GM19467 (cell line): ENCODE measurements around the gene STARD7.
A peak's percentile ranks its signal among the peaks of the same experiment; 100 is the strongest.
"Not testable (repeated sequence)": the region's sequence is repeated elsewhere in the genome, so short reads cannot be mapped to it uniquely, and the experiment has no call there.

Experiments
- ATAC-seq: cut with Tn5 transposase; IDR thresholded peaks from one replicate; pipeline ENCODE4 v1.9.1; 2021; ENCODE audit warnings: mild to moderate bottlenecking, moderate library complexity; ENCODE audit not compliant: unreplicated experiment

The STARD7 gene

DNA sequence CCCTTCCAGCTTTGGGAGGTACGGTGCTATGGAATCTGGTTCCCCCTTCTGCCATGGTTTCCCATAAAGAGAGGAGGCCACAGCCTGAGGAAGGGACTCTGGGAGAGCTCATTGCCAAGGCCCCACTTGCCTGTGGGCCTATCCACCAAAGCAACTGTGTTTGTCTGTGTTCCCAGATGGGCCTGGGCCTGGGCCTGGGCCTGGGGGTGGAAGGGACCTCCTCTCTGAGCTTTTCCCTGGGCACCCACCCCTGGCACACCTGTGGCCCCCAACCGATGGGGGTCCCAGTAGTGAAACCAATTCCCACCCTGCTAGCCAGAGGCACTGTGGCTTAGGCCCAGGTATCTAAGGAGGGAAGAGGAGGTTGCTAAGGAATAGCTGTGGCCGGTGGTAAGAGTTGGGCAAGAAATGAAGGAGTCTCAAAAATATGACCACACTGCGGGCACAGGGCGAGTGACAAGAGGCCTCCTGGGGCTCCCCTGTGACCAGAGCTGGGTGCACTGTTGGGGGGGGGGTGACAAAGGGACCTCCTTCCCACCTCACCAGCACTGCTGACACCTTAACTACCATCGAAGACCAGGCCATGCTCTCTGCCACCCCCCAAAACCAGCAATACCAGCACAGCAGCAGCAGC is 58.5 kb downstream of the STARD7 start:
- no peak for ATAC-seq

DNA sequence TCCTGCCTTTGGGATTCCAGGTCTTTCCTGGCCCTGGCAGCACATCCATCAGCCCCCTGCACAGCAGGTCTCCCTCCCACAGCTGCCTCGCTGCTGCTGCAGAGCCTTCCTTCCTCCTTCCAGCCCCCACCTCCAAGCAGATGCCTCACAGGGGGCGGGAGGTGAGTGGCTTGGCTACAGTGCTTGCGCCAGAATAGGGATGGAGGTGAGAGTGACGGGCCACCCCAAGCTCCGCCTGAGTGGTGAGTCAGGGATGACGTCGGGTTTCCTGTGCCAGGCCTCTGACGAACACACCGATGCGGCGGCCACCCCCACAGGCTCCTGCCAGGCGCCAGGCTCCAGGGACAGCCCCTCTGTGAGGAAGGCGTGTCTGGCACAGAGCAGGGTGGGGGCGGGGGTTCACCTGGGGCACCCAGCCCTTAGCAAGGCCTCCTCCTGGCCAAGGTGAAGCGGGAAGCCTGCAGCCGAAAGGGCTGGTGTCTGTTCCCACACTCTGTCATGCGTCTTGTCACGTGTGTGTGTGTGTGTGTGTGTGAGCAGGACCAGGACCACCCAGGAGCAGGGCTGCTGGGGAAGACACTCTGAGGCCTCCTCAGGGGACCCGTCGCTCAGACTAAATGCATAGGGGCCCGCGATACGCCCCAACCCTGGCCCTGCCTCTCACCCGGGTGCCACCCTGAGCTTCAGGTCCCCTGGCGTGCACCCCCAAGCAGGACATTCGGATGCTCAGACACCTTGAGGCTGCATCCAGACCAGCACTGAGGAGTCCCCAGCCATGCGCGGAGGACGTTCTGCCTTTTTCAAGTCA is 60.0 kb downstream of the STARD7 start:
- ATAC-seq = peak; percentile 36

DNA sequence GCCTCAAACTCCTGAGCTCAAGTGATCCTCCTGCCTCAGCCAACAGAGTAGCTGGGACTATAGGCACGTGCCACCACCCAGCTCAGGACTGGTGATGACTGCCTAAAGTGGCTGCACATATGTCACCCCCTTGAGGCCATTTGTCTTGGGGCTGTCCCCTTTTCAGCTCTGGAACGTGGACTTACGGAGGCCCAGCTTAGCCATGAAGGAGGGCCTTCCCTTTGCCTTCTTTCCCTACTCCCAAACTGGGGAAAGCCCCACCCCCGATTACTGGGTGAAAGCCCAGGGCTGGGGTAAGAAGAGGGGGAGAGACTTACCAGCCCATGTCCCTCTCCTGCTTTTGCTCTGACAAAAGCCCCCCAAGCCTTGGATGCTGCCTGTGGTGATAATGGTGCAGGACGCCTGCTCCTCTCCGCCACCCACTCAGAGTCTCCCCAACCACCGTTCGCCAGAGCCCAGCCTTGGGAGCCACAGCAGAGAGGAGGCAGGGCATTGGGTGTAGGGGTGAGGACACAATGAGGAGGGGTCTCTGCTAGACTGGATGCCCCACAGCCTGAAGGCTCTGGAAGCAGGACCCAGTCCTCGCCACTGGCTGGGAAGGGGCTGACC is 60.9 kb downstream of the STARD7 start:
- ATAC-seq = no peak

DNA sequence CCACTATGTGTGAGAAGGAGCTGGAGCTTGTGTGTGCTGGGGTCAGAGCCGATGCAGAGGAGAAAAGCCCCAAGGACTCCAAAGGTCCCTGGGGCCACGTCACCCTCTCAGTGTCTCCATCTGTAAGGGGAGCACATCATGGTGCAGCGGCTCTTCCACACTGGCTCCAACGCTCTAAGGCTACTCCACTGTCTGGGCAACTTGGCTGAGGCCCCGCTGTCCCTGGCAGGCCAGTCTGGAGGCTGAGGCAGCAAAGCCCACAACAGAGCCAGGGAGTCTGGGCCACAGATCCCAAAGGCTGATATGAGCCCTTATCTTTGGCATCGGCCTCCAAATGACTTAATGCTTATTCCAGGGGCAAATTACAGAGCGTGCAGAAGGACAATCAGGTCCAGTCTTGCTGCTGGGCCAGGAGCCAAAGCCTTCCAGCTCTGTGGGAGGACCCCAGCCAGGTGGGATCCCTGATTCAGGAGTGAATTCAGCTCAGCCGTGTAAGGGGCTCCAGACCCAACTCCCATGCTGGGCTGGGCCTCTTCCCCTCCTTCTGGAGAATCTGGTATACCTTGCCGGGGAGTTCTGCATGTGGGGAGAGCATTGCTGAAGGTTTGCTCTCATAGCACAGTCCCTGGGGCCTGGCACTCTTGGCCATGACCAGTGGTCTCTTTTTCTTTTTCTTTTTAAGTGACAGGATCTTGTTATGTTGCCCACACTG is 61.6 kb downstream of the STARD7 start:
- ATAC-seq = no peak

DNA sequence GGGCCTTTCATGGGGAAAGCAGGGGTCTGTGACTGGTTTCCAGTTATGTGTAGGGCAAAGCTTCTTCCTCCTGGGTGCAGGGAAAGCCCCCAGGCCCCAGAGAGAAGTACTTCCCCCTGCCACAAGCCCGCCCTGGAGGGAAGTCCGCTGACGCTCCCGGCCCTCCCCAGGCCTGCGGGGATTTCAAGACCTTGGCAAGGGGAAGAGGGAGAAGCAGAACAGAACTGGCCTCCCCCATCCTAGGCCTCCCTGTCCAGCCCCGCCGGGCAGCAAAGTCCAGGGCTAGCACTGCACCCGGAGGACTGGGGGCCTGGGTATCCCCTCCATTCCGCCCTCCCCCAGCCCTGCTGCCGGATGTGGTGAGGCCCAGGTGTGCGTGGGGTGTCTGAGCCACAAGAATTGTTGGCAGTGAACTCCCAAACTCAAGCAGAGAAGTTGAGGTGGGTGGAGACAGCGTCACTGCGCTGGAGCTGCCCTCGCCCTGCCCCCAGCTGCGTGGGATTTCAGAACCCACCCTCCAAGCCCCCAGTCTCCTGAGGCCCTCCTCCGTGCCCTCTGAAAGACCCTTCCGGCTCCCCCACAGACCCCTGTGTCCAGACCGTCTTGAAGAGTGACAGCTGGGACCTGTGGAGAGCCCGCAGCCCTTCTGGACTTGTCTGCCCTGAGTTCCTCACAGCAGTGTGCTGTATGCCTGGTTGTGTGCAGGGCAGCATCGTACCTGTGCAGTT is 62.3 kb downstream of the STARD7 start:
- no peak for ATAC-seq

DNA sequence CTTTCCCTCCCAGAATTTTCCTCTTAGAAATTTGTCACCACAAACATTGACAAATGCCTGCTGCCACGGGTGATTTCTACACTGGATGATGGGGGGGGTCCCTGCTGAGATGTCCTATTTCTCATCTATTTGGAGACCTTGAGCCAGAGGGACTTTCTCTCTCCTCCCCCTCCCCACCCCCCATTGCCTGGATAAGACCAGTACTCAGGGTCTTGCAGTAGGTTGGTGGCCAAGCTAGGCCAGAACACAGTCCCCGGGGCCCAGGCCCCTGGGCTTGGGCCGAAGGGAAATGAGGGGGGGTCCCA is 62.8 kb downstream of the STARD7 start:
- no peak for ATAC-seq

DNA sequence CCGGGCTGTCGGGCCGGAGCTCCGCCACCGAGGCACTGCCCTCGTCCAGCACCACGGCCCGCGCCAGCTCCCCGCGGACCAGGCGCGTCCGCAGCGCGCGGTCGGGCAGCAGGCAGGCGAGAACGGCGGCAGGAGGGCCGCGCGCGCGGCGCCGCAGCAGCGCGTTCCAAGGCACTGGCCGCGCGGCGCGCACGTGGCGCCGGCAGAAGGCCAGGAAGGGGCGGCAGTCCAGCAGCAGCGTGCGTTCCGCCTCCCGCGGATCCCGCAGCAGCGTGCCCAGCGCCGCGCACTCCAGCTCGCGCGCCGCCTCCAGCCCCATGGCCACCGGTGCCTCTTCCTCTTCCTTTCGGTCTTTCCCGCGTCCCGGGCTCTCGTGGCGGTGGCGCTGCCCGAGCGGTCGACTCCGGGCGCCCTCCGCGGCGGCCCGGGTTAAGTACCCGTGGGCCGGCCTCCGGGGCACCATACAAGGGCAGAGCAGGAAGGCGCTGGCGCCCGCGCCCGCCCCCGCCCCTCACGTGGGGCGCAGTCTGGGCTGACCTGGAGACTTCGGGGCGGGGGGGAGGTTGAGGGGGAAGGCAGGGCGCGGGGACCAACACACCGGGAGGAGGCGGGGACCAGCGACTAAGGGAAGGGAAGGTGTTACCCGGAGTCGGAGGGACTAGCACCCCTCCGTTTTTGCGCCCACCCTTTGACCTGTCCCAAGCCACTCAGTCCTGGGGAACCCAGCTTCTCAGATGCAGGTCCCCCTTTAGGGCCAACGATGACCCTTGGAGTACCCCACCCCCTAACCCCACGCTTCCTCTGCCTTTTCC is 63.4 kb downstream of the STARD7 start, which contains the start of gene DUSP2:
DUSP2 (minus strand) TSS at position 405 of the 812 bp plus-strand sequence; CDS start at position 319, 86 bp downstream.
- ATAC-seq = peak; percentile 56

DNA sequence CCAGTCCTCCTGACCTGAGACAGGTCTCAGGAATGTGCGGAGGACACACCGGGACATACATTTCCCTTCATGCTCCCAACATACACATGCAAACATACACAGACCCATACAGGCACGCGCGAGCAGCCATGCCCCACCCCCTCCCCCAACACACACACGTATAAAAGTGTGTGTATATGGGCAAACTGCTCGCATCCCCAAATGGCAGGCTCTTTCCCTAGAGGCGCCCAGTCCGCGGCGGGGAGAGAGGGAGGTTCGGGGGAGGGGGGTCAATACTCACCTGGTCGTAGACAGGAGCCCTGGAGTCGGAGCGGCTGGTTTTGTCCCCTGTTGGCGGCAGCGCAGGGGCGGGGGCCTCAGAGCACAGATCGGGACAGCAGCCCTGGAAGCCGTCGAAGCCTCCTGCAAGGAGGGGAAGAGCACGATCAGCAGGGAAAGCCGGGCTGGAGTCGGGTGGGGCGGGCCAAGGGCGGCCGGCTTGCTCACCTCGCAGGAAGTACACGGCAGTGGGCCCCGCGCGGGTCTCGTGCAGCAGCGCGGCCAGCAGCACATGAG is 64.1 kb downstream of the STARD7 start:
- no peak for ATAC-seq

DNA sequence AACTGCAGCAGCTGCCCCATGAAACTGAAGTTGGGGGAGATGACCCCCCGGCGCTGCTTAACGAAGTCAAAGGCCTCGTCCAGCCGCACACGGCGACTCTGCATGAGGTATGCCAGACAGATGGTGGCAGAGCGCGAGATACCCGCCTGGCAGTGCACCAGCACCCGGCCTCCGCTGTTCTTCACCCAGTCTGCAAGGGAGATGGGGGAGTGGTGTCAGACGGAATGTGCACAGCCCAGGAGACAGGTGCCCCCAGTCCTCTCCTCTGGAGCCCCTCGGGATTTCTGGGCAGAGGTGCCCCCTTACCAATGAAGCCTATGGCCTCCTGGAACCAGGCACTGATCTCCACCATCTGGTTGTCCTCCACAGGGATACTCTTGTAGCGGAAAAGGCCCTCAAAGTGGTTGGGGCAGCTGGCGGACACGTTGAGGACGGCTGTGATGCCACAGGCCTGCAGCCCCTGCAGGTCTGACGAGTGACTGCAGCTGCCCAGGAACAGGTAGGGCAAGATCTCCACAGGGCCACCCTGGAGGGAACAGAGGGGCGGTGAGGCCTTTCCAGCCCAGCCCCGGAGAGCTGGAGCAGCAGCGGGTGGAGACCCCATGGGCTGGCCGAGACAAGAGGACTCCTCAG is 64.7 kb downstream of the STARD7 start:
- ATAC-seq = no peak

DNA sequence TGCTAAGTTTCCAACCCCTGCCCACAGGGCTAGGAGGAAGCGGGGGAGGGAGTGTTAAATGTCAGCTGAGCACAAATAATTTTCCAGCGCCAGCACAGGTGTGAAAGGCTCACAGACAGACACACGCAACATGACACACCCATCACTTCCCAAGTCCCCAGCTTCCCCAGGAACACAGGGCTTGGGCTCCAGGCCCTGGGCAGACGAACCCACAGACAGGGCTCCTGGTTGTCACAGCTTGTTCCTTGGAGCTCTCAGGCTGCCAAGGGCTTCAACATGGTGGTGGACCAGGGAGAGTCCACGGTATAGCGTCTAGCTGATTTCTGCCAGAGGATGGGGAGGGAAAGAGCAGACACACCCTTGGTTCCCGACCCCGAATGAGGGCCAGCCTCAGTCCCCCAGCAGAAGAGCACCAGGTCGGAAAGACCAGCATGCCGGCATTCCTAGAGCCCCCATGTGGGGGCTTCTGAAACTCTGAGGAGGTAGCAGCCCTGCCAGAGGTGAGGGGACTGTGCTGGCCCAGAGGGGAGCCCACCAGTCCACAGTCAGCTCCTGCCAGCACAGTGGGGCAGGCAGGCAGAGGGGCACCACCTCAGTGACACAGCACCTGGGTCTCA is 65.3 kb downstream of the STARD7 start:
- no peak for ATAC-seq

DNA sequence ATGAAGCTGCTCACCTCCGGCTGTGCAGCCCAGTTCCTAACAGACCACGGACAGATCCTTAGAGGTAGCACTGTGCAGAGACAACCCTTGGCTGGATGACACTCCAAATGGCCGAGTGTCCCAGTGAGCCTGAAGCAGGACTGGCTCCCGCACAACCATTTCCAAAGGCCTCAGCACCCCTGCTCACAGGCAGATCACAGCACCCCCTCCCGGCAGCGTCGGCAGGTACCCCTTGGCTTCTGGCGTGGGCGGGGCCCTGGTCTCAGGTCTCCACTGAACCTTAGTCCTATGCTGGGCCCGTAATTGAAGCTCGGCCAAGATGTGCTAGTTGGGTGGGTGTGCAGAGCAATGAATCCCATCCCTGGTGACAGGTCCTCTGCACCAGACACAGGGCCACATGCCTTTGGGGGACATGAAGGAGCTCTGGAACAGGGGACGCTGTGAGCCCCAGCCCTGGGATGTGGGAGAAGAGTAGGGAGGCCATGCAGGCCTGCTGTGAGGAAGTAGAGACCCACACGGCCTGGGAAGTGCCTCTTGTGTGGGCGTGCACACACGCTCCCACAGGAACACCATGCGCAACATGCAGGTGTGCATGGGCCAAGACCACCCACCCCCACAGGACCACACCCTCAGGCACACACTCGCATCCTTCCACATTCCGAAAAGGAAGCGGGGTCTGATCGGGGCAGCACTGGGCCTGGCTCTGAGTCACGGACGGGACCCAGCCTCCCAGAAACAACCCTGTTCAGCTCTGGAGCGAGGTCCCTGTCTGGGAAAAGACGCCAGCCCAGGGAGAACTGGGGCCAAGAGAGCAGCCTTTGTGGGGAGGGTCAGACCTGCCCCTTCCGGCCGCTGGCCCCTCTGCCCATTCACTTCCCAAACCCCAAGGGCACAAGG is 66.2 kb downstream of the STARD7 start:
- no peak for ATAC-seq

DNA sequence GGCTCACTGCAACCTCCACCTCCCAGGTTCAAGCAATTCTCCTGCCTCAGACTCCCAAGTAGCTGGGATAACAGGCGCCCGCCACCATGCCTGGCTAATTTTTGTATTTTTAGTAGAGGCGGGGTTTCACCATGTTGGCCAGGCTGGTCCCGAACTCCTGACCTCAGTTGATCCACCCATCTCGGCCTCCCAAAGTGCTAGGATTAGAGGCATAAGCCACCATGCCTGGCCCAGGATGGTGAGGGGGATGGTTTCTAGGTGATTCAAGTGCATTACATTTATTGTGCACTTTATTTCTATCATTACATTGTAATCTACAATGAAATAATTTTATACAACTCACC is 67.0 kb downstream of the STARD7 start:
- not testable (repeated sequence) for ATAC-seq

DNA sequence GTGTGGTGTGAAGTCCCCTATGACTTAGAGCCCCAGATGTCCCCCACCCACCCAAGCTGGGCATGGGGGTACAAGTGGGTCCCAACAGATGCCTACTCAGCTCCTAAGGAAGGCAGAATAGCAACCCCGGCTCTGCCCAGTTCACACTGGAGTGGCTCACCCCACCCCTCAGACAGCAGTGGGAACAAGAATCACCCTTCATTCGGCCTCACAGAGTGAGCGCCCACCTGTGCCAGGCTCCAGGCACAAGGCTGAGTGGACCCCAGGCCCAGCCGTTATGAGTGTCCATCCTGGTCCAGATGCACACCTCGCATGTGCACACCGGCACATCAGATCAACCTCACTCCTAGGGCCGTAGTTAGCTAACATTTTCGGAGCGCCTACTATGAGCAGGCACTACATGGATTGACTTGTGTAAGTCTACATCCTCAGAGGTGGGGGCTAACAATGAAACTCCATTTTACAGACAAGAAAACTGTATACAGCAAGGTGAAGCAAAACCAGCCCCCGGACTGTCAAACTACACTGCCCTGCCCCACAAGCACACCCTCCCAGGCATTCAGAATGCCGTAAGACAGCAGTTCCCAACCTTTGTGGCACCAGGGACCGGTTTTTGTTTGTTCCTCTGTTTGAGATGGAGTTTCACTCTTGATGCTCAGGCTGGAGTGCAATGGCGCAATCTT is 67.5 kb downstream of the STARD7 start:
- no peak for ATAC-seq

DNA sequence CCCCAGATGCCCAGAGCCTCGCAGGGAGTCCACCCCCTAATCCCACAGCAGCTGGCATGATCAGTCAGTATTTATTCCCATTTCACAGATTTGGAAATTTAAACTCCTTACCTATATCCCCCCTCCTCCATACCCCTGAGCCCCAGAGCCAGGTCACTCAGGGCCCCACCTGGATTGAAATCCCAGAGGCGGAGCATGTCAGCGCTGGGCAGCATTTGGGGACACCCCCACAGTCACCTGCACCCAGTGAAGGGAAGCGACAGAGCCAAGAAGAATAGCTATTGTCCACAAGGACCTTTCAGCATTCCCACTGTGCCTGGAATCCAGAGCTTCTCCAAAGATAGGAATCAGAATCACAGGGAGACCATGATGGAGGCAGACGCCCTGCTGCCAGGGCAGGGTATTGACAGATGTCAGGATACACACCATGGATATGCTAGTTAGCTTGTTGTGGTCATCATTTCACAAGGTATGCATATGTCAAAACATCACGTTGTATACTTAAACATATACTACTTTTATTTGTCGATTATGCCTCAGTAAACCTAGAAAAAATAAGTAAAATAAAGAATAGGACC is 69.4 kb downstream of the STARD7 start:
- no peak for ATAC-seq

DNA sequence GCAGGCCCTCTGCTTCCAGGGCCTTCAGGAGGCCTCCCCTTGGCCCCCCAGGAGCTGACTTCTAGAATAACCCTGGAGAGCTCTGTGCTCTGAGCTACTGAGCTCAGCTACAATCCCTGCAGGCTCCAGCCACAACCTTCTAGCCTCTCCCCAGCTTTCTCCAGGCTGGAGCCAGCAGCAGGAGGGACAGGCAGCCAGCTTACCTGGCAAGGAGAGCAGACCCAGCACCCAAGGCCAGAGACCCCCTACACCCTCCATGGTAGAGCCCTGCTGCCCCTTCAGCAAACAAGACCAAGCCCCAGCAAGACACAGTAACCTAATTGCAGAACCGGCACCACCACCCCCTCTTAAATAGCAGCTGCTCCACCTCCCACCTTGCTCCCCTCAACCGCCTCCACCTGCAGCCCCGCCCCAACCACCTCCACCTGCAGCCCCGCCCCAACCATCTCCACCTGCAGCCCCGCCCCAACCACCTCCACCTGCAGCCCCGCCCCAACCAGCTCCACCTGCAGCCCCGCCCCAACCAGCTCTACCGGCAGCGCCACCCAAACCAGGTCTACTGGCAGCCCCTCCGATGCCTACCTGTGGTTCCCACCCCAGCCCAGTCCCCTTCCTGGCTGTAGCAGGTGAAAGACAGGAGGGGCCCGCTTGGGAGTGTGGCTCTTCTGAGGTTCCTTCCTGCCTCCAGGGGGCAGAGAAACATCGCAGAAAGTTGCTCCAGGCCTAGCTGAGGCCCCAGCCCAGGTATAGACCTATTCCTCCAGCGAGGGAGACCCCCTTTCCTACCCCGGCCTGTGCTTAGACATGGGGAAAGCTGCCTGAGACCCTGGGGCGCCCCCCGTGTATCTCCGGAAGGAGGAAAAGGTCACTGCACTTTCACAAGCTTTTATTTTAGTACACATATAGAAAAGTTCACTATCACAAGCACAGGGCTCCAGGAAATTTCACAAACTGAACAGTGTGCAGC is 70.2 kb downstream of the STARD7 start, which contains the start of gene ASTL:
ASTL (minus strand) TSS at position 324 of the 967 bp plus-strand sequence; CDS start at position 258, 66 bp downstream.
- no peak for ATAC-seq
